Activated B cell treated with CpG ODN at 0.5 μM for 24 hours (primary cell): ENCODE results near the gene MIGA2. TPM values are rescaled to one million over a fixed set of nuclear protein-coding genes. Genes with fewer than 3 reads are reported as not detected.

Experiments used
- ATAC-seq: fragments of 200-7000 bp; cut with Tn5 transposase; one replicate; pipeline ENCODE4 v1.10.0; 2021; ENCODE audit warnings: low read depth, mild to moderate bottlenecking, moderate library complexity
- CTCF ChIA-PET: fragments of 350-600 bp; sonication (Branson Sonifier 250); formaldehyde crosslinking; loops from one replicate; lab custom pipeline; 2021; ENCODE audit warnings: antibody characterized with exemption; lab: Charles Lee
- POLR2A ChIA-PET: fragments of 350-600 bp; sonication (Branson Sonifier 250); formaldehyde crosslinking; loops from one replicate; lab custom pipeline; 2021; ENCODE audit warnings: antibody characterized with exemption; lab: Charles Lee
- DNase-seq: peaks from one replicate; pipeline ENCODE4 v3.0.0; 2022
- H3K27ac Mint-ChIP-seq: one replicate; pipeline ENCODE4 v1.8.0; 2020; ENCODE audit warnings: mixed read lengths
- H3K27me3 Mint-ChIP-seq: one replicate; pipeline ENCODE4 v1.8.0; 2021; ENCODE audit warnings: mixed read lengths
- H3K36me3 Mint-ChIP-seq: one replicate; pipeline ENCODE4 v1.8.0; 2021; ENCODE audit warnings: low read depth, mixed read lengths
- H3K4me1 Mint-ChIP-seq: one replicate; pipeline ENCODE4 v1.8.0; 2021; ENCODE audit warnings: mixed read lengths
- H3K4me3 Mint-ChIP-seq: one replicate; pipeline ENCODE4 v1.8.0; 2020; ENCODE audit warnings: mild to moderate bottlenecking, mixed read lengths
- H3K9me3 Mint-ChIP-seq: one replicate; pipeline ENCODE4 v1.8.0; 2020; ENCODE audit warnings: mixed read lengths
- CTCF ChIP-seq: fragments of 200-600 bp; IDR thresholded peaks from one replicate; pipeline ENCODE4 v1.8.0; 2022; ENCODE audit warnings: antibody characterized with exemption, mild to moderate bottlenecking
- intact Hi-C: fragments of 100-400 bp; cut with micrococcal nuclease; formaldehyde crosslinking; loops from one replicate; pipeline ENCODE4 v1.15.1; 2024
- total RNA-seq: library from RNA; stranded (reverse); gene quantifications from 2 replicates; pipeline ENCODE4 v1.2.3, GENCODE V29; 2022

MIGA2 gene
- total RNA-seq, 1 donor from 2014 or later, result 50.0 TPM

GRCh38 chr9:129080601-129081387 is 44.4 kb downstream of the MIGA2 start, which contains the start of gene DOLPP1:
Gene DOLPP1 (plus strand): TSS chr9:129081111. CDS start chr9:129081132, 21 bp downstream.
- CTCF ChIA-PET, result interaction anchor here (0.7 to 1.1 kb wide), 2 partner anchors 51 to 530 kb away, joined by 3 read pairs; no protein-coding TSS in a partner anchor

GRCh38 chr9:129081388-129081904 is 45.0 kb downstream of the MIGA2 start:
- ChIA-PET CTCF (no interaction called here), POLR2A (interaction anchor here (0.6 to 2.9 kb wide), 14 partner anchors 9 to 1631 kb away, joined by 3 to 27 read pairs (median 6); partner anchors contain the start of genes CRAT, EXOSC2, MIGA2 and NTMT1)
- Mint-ChIP-seq H3K27me3 (no peaks in the 10 kb centered on the region), H3K4me3 (peak overlapping the region; percentile 87), H3K27ac (peak overlapping the region; percentile 66), H3K9me3 (no peaks in the 10 kb centered on the region), H3K36me3 (peaks cover 18% of the 10 kb centered on the region), H3K4me1 (peaks cover 29% of the 10 kb centered on the region)
- intact Hi-C loops, result loop anchor here (1.0 to 2.0 kb wide), 6 partner anchors 12 to 953 kb away; partner anchors contain the start of genes CRAT, NTMT1 and SH3GLB2
- ATAC-seq (no peak), DNase-seq (no peak)
- TF ChIP-seq CTCF, result no peak

More at GRCh38 chr9:129080601-129081387, 44.4 kb downstream of the MIGA2 start, which contains the start of gene DOLPP1:
- peaks cover 14% of the 10 kb centered on the region for H3K36me3 Mint-ChIP-seq
- H3K9me3 Mint-ChIP-seq, result no peaks in the 10 kb centered on the region
- H3K27ac Mint-ChIP-seq, result peak within 1 kb of the TSS; percentile 76
- H3K4me1 Mint-ChIP-seq, result peaks cover 29% of the 10 kb centered on the region
- H3K27me3 Mint-ChIP-seq, result no peaks in the 10 kb centered on the region
- H3K4me3 Mint-ChIP-seq, result peak within 1 kb of the TSS; percentile 87
- POLR2A ChIA-PET, result interaction anchor here (0.6 to 2.9 kb wide), 17 partner anchors 8 to 1631 kb away, joined by 3 to 27 read pairs (median 6); partner anchors contain the start of genes CRAT, ENDOG, EXOSC2 and MIGA2
- DNase-seq (peak; percentile 97), ATAC-seq (peak; percentile 95)
- no peak for TF ChIP-seq CTCF
- intact Hi-C loops, result loop anchor here (1.0 to 2.0 kb wide), 6 partner anchors 11 to 952 kb away; partner anchors contain the start of genes CRAT, NTMT1 and SH3GLB2

GRCh38 chr9:129084087-129084486 is 47.7 kb downstream of the MIGA2 start:
- POLR2A ChIA-PET, result no interaction called here
- intact Hi-C loops, result no loop called here
- CTCF ChIA-PET, result no interaction called here
- no peak for TF ChIP-seq CTCF
- ATAC-seq (no peak), DNase-seq (no peak)
- H3K27me3 Mint-ChIP-seq, result no peaks in the 10 kb centered on the region
- no peaks in the 10 kb centered on the region for H3K9me3 Mint-ChIP-seq
- H3K27ac Mint-ChIP-seq, result no peak overlapping the region
- peaks cover 31% of the 10 kb centered on the region for H3K36me3 Mint-ChIP-seq
- H3K4me3 Mint-ChIP-seq, result no peak overlapping the region
- peaks cover 29% of the 10 kb centered on the region for H3K4me1 Mint-ChIP-seq

- no peak overlapping the region for H3K27ac Mint-ChIP-seq
- ChIA-PET CTCF (no interaction called here), POLR2A (no interaction called here)
- H3K4me3 Mint-ChIP-seq, result no peak overlapping the region
- intact Hi-C loops, result no loop called here
- peaks cover 44% of the 10 kb centered on the region for H3K36me3 Mint-ChIP-seq
- no peak for TF ChIP-seq CTCF
- no peak for DNase-seq
- no peaks in the 10 kb centered on the region for H3K27me3 Mint-ChIP-seq
- H3K9me3 Mint-ChIP-seq, result no peaks in the 10 kb centered on the region
- no peak for ATAC-seq
- no peaks in the 10 kb centered on the region for H3K4me1 Mint-ChIP-seq
These were observed 52.8 kb downstream of the MIGA2 start for GRCh38 chr9:129089246-129089645.
